Endothelial cell of umbilical vein (primary cell): ENCODE measurements around the gene PEX16. TPM values are rescaled to one million over a fixed set of nuclear protein-coding genes. Genes with fewer than 3 reads are reported as not detected.

ENCODE experiments used
- BruUV-seq: library from RNA; stranded (reverse); fragments of 400-500 nt; replicated peaks from 2 replicates; lab custom pipeline; 2021; lab: Mats Ljungman, UMichigan
- CTCF ChIA-PET: fragments of 300-600, 350-600 bp; sonication (Branson Sonifier 250); formaldehyde crosslinking; loops from one replicate; lab custom pipeline; 2021; ENCODE audit warnings: antibody characterized with exemption, inconsistent platforms; lab: Charles Lee
- POLR2A ChIA-PET: fragments of 300-600, 350-600 bp; sonication (Branson Sonifier 250); formaldehyde crosslinking; loops from one replicate; lab custom pipeline; 2021; ENCODE audit warnings: antibody characterized with exemption, inconsistent platforms; lab: Charles Lee
- DNase-seq: peaks from one replicate; pipeline ENCODE4 v3.0.0-alpha.2; 2011; ENCODE audit warnings: low read depth, low spot score
- FAIRE-seq: peaks from 2 replicates; lab custom pipeline; 2011; peaks lifted over from hg19 to GRCh38; lab: Jason Lieb, UNC
- H2AFZ ChIP-seq: 2 replicates; pipeline ENCODE4 v1.6.0; 2012; ENCODE audit warnings: low read depth, low read length, control low read depth, inconsistent platforms
- H3K27ac ChIP-seq: 2 replicates; pipeline ENCODE4 v1.5.1; 2011; ENCODE audit warnings: low read depth, mild to moderate bottlenecking, control low read depth, low read length, moderate library complexity; ENCODE audit not compliant: insufficient read depth
- H3K27me3 ChIP-seq, 2 experiments: 2 replicates each; pipeline versions ENCODE4 v1.6.0 to v1.6.1; 2011; ENCODE audit warnings: low read length in 2 of 2, mixed read lengths in 1 of 2; ENCODE audit not compliant: control insufficient read depth in 2 of 2, insufficient read depth in 2 of 2
- H3K36me3 ChIP-seq, 2 experiments: 2 replicates in 1 of 2; 3 replicates in 1 of 2; pipeline ENCODE4 v1.5.1; 2011; ENCODE audit warnings: low read length in 2 of 2, mild to moderate bottlenecking in 1 of 2, moderate library complexity in 1 of 2; ENCODE audit not compliant: control insufficient read depth in 2 of 2, insufficient read depth in 2 of 2; ENCODE audit errors: extremely low read depth in 1 of 2
- H3K4me1 ChIP-seq: 3 replicates; pipeline ENCODE4 v1.5.1; 2011; ENCODE audit warnings: mild to moderate bottlenecking, low read length; ENCODE audit not compliant: control insufficient read depth, insufficient read depth; ENCODE audit errors: extremely low read depth
- H3K4me2 ChIP-seq: 2 replicates; pipeline ENCODE4 v1.6.1; 2011; ENCODE audit warnings: low read length, control low read depth, mixed read lengths; ENCODE audit not compliant: insufficient read depth
- H3K4me3 ChIP-seq, 3 experiments: fragments of 200-600 bp in 1 of 3; sonication (generic), shearing (Covaris generic) in 1 of 3; replicated peaks in 1 of 3; 2 replicates each; pipeline ENCODE4 v1.5.1; 2011 to 2016; ENCODE audit warnings: control low read depth in 3 of 3, low read length in 3 of 3, mild to moderate bottlenecking in 2 of 3, inconsistent platforms in 1 of 3, low read depth in 1 of 3, moderate library complexity in 1 of 3; ENCODE audit not compliant: insufficient read depth in 1 of 3
- H3K79me2 ChIP-seq: 2 replicates; pipeline ENCODE4 v1.6.0; 2012; ENCODE audit warnings: low read length, inconsistent platforms; ENCODE audit not compliant: control insufficient read depth, insufficient read depth
- H3K9ac ChIP-seq: replicated peaks from 2 replicates; pipeline ENCODE3; 2011; ENCODE audit warnings: low read length, control low read depth; ENCODE audit not compliant: insufficient read depth; ENCODE audit errors: extremely low read depth
- H3K9me1 ChIP-seq: replicated peaks from 3 replicates; pipeline ENCODE4 v1.6.0; 2011; ENCODE audit warnings: mild to moderate bottlenecking, low read length; ENCODE audit not compliant: control insufficient read depth, insufficient read depth; ENCODE audit errors: extremely low read depth
- H3K9me3 ChIP-seq: replicated peaks from 2 replicates; pipeline ENCODE4 v1.5.1; 2012; ENCODE audit warnings: low read length, inconsistent platforms; ENCODE audit not compliant: control insufficient read depth, insufficient read depth
- H4K20me1 ChIP-seq: replicated peaks from 2 replicates; pipeline ENCODE3; 2011; ENCODE audit warnings: mild to moderate bottlenecking, low read length; ENCODE audit not compliant: control insufficient read depth, insufficient read depth; ENCODE audit errors: extremely low read depth
- CTCF ChIP-seq, 2 donors: IDR thresholded peaks; 1 replicate in 1 of 2; 2 replicates in 1 of 2; pipeline ENCODE4 v1.5.1; 2011; ENCODE audit warnings: low read length in 2 of 2, mild to moderate bottlenecking in 2 of 2, moderate library complexity in 2 of 2, control low read depth in 1 of 2, inconsistent platforms in 1 of 2, low read depth in 1 of 2; ENCODE audit not compliant: insufficient read depth in 1 of 2; ENCODE audit errors: extremely low read depth in 1 of 2
- EZH2 ChIP-seq: IDR thresholded peaks from 2 replicates; pipeline ENCODE4 v1.6.1; 2012; ENCODE audit warnings: borderline replicate concordance, low read depth, mild to moderate bottlenecking, moderate library complexity, low read length, inconsistent platforms; ENCODE audit not compliant: severe bottlenecking
- FOS ChIP-seq: IDR thresholded peaks from 2 replicates; pipeline ENCODE4 v1.6.1; 2011; ENCODE audit warnings: mild to moderate bottlenecking, low read length, moderate library complexity, borderline replicate concordance; ENCODE audit not compliant: insufficient read depth
- GATA2 ChIP-seq: IDR thresholded peaks from 2 replicates; pipeline ENCODE4 v1.7.0; 2011; ENCODE audit warnings: low read depth, mild to moderate bottlenecking, moderate library complexity, mixed read lengths, low read length; ENCODE audit not compliant: insufficient read length, insufficient read depth
- JUN ChIP-seq: IDR thresholded peaks from 2 replicates; pipeline ENCODE4 v1.6.1; 2011; ENCODE audit warnings: borderline replicate concordance, low read depth; ENCODE audit not compliant: insufficient read length, insufficient read depth
- MYC ChIP-seq: IDR thresholded peaks from one replicate; pipeline ENCODE4 v1.6.1; 2011; ENCODE audit warnings: mild to moderate bottlenecking, low read depth, low read length
- POLR2A ChIP-seq: IDR thresholded peaks from 2 replicates; pipeline ENCODE4 v1.6.1; 2012; ENCODE audit warnings: low read depth, mild to moderate bottlenecking, control low read depth, low read length
- POLR2AphosphoS5 ChIP-seq: IDR thresholded peaks from 2 replicates; pipeline ENCODE4 v1.6.1; 2012; ENCODE audit warnings: low read depth, mild to moderate bottlenecking, control low read depth, low read length, moderate library complexity; ENCODE audit not compliant: insufficient read depth
- dilution Hi-C: fragments of 300-500 bp; cut with MboI; formaldehyde crosslinking; loops from one replicate; pipeline ENCODE4 v1.15.0; 2019; ENCODE audit warnings: low sequenced_read_pairs; ENCODE audit not compliant: extremely low pct_ligation_motif_present
- intact Hi-C: fragments of 100-400 bp; cut with micrococcal nuclease; formaldehyde crosslinking; loops from one replicate; pipeline ENCODE4 v1.10.0; 2022
- polyA plus RNA-seq, 4 experiments: library from polyadenylated mRNA; depleted of rRNA in 3 of 4; stranded (reverse) in 3 of 4; unstranded in 1 of 4; fragments of >200 nt; gene quantifications; 2 replicates each; pipeline versions ENCODE4 v1.2.1 to v1.2.3, GENCODE V29; 2011 to 2012; ENCODE audit warnings: missing spikeins in 1 of 4
- total RNA-seq: library from RNA; stranded (reverse); gene quantifications from 2 replicates; pipeline ENCODE4 v1.2.3, GENCODE V29; 2021
- TF ChIP-seq, protein P1 (sequence below): IDR thresholded peaks from 2 replicates; pipeline ENCODE4 v1.6.1; 2011; ENCODE audit not compliant: insufficient read depth, insufficient read length

The PEX16 gene
- total and polyA plus RNA-seq, 2 donors (not counting 3 experiments of a cell fraction or from before 2014, with no cell fraction given) = 27.4 to 32.2 TPM

- no peaks in the 10 kb centered on the region for H3K4me1 ChIP-seq
- no peaks in the 10 kb centered on the region for H3K79me2 ChIP-seq
- dilution Hi-C loops = no loop called here
- no peaks in the 10 kb centered on the region for H3K27me3 ChIP-seq
- H3K4me2 ChIP-seq = no peak overlapping the region
- H4K20me1 ChIP-seq = no peaks in the 10 kb centered on the region
- no TSS peak for BruUV-seq
- TF ChIP-seq, protein P1, sequence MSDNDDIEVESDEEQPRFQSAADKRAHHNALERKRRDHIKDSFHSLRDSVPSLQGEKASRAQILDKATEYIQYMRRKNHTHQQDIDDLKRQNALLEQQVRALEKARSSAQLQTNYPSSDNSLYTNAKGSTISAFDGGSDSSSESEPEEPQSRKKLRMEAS = no peak
- TF ChIP-seq FOS = no peak
- no peak for TF ChIP-seq MYC
- no peak for TF ChIP-seq JUN
- no peak for TF ChIP-seq EZH2
- no peak for TF ChIP-seq GATA2
- no peak for TF ChIP-seq CTCF (IDR thresholded peaks at IDR 0.05; ENCODE audit: extremely low read depth in 1 of 2, insufficient read depth in 1 of 2, low read depth in 1 of 2, low read length in 2 of 2)
- no peak for TF ChIP-seq POLR2A
- no peak for TF ChIP-seq POLR2AphosphoS5
- CTCF ChIA-PET = interaction anchor here (1.1 to 7.1 kb wide), 3 partner anchors 9 to 54 kb away, joined by 3 to 52 read pairs (median 4); no protein-coding TSS in a partner anchor
- intact Hi-C loops = no loop called here
- H3K4me3 ChIP-seq = no peak overlapping the region
- H2AFZ ChIP-seq = no peak overlapping the region
- no peaks in the 10 kb centered on the region for H3K9me1 ChIP-seq
- DNase-seq (no peak), FAIRE-seq (no peak)
- POLR2A ChIA-PET = no interaction called here
- no peak overlapping the region for H3K9ac ChIP-seq
- peaks cover 8 to 26% of the 10 kb centered on the region in 2 experiments for H3K36me3 ChIP-seq
- no peak overlapping the region for H3K27ac ChIP-seq
- no peaks in the 10 kb centered on the region for H3K9me3 ChIP-seq
Measured at GRCh38 chr11:45949992-45950407, 32.3 kb upstream of the PEX16 start.
